HEK293 (cell line): ENCODE measurements around the gene CHCHD1.

Experiments
- CTCF ChIA-PET: fragments of 350-600 bp; formaldehyde crosslinking; extraction: SDS; loops from one replicate; lab custom pipeline; 2021; ENCODE audit warnings: antibody characterized with exemption; lab: Yijun Ruan, JAX
- POLR2A ChIA-PET: fragments of 300-600 bp; formaldehyde crosslinking; extraction: SDS; loops from one replicate; lab custom pipeline; 2020; ENCODE audit warnings: antibody characterized with exemption, inconsistent platforms; lab: Yijun Ruan, JAX
- H3K27ac ChIP-seq: fragments of 200-500 bp; sonication (Bioruptor generic); 2 replicates; pipeline ENCODE4 v1.5.1; 2014; ENCODE audit warnings: low read depth, low read length, control low read depth, inconsistent platforms; ENCODE audit errors: extremely low read depth
- H3K36me3 ChIP-seq, 2 experiments: fragments of 200-500 bp in 1 of 2; sonication (Bioruptor generic) in 1 of 2; 1 replicate in 1 of 2; 2 replicates in 1 of 2; pipeline ENCODE4 v1.5.1; 2014 to 2017; ENCODE audit warnings: inconsistent platforms in 2 of 2, low read length in 2 of 2; ENCODE audit not compliant: control insufficient read depth in 2 of 2, insufficient read depth in 1 of 2
- H3K4me1 ChIP-seq: fragments of 200-500 bp; sonication (Bioruptor generic); 2 replicates; pipeline ENCODE4 v1.5.1; 2014; ENCODE audit warnings: mild to moderate bottlenecking, low read length, inconsistent platforms; ENCODE audit not compliant: control insufficient read depth, insufficient read depth
- H3K4me3 ChIP-seq: 2 replicates; pipeline ENCODE4 v1.5.1; 2011; ENCODE audit warnings: low read depth, mild to moderate bottlenecking, control low read depth, low read length, moderate library complexity
- H3K9me3 ChIP-seq: fragments of 200-500 bp; sonication (Bioruptor generic); 2 replicates; pipeline ENCODE4 v1.5.1; 2014; ENCODE audit warnings: low read depth, low read length, inconsistent platforms; ENCODE audit not compliant: control insufficient read depth, insufficient read depth
- ZFP69B ChIP-seq: fragments of 450-650 bp; formaldehyde crosslinking; IDR thresholded peaks from 2 replicates; pipeline ENCODE4 v1.5.1; 2016; ENCODE audit warnings: missing biosample characterization, missing genetic modification characterization
- ZNF184 ChIP-seq: fragments of 450-650 bp; IDR thresholded peaks from 2 replicates; pipeline ENCODE4 v1.5.1; 2018; ENCODE audit warnings: missing biosample characterization, mild to moderate bottlenecking, missing genetic modification characterization
- ZNF335 ChIP-seq: fragments of 450-650 bp; formaldehyde crosslinking; conservative IDR thresholded peaks from 2 replicates; pipeline ENCODE4 v1.5.1; 2016; ENCODE audit warnings: missing biosample characterization, missing genetic modification characterization
- ZNF48 ChIP-seq: fragments of 450-650 bp; formaldehyde crosslinking; IDR thresholded peaks from 2 replicates; pipeline ENCODE4 v1.5.1; 2016; ENCODE audit warnings: missing biosample characterization, missing genetic modification characterization
- ZNF544 ChIP-seq: fragments of 450-650 bp; formaldehyde crosslinking; IDR thresholded peaks from 2 replicates; pipeline ENCODE4 v1.5.0; 2017; ENCODE audit warnings: missing biosample characterization, missing genetic modification characterization
- ZNF624 ChIP-seq: fragments of 450-650 bp; formaldehyde crosslinking; IDR thresholded peaks from 2 replicates; pipeline ENCODE4 v1.5.1; 2017; ENCODE audit warnings: missing biosample characterization, missing genetic modification characterization
- ZNF677 ChIP-seq: fragments of 450-650 bp; IDR thresholded peaks from 2 replicates; pipeline ENCODE4 v1.5.0; 2018; ENCODE audit warnings: missing biosample characterization, mild to moderate bottlenecking, missing genetic modification characterization, moderate library complexity
- ZNF76 ChIP-seq: fragments of 450-650 bp; formaldehyde crosslinking; IDR thresholded peaks from 2 replicates; pipeline ENCODE4; 2016; ENCODE audit warnings: low read depth, missing biosample characterization, missing genetic modification characterization, borderline replicate concordance
- ZSCAN30 ChIP-seq: fragments of 450-650 bp; IDR thresholded peaks from 2 replicates; pipeline ENCODE4 v1.5.1; 2018; ENCODE audit warnings: missing biosample characterization, mild to moderate bottlenecking, missing genetic modification characterization, moderate library complexity
- ZXDB ChIP-seq: fragments of 450-650 bp; formaldehyde crosslinking; IDR thresholded peaks from 2 replicates; pipeline ENCODE4 v1.5.1; 2016; ENCODE audit warnings: missing biosample characterization, missing genetic modification characterization
- TF ChIP-seq, protein P1 (sequence below): sonication (generic); formaldehyde crosslinking; IDR thresholded peaks from 2 replicates; pipeline ENCODE4 v1.8.1; 2022; ENCODE audit warnings: mild to moderate bottlenecking, moderate library complexity, missing genetic modification reagents
- TF ChIP-seq, protein P2 (sequence below): fragments of 450-650 bp; formaldehyde crosslinking; IDR thresholded peaks from 2 replicates; pipeline ENCODE4 v1.5.1; 2016; ENCODE audit warnings: missing biosample characterization, missing genetic modification characterization
- TF ChIP-seq, protein P3 (sequence below): fragments of 450-650 bp; formaldehyde crosslinking; IDR thresholded peaks from 2 replicates; pipeline ENCODE4 v1.5.1; 2017; ENCODE audit warnings: missing biosample characterization, missing genetic modification characterization
- TF ChIP-seq, protein P4 (sequence below): fragments of 450-650 bp; formaldehyde crosslinking; IDR thresholded peaks from 2 replicates; pipeline ENCODE4 v1.5.1; 2016; ENCODE audit warnings: missing biosample characterization, missing genetic modification characterization
- TF ChIP-seq, protein P5 (sequence below): fragments of 450-650 bp; formaldehyde crosslinking; IDR thresholded peaks from 2 replicates; pipeline ENCODE4 v1.5.1; 2016; ENCODE audit warnings: missing biosample characterization, missing genetic modification characterization
- TF ChIP-seq, protein P6 (sequence below): fragments of 450-650 bp; formaldehyde crosslinking; IDR thresholded peaks from 2 replicates; pipeline ENCODE4; 2016; ENCODE audit warnings: missing biosample characterization, missing genetic modification characterization

CHCHD1 gene

DNA sequence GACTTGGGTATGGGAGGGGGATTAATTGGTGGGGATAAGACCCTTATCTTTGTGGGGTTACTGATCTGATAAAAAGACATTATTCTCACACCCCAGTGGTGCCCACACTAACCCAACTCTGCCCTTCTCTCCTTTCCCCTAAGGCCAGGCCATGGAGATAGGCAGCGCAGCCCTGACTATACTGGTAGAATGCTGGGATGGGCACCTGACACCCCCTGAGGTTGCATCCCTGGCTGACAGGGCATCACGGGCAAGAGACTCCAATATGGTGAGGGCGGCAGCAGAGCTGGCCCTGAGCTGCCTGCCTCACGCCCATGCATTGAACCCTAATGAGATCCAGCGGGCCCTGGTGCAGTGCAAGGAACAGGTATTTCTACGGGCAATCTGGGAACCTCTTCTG lies 16.2 kb downstream of the CHCHD1 start (continued):
- TF ChIP-seq ZFP69B (tag by site-specific recombination) (no peak), ZNF624 (no peak)
- TF ChIP-seq, protein P1, sequence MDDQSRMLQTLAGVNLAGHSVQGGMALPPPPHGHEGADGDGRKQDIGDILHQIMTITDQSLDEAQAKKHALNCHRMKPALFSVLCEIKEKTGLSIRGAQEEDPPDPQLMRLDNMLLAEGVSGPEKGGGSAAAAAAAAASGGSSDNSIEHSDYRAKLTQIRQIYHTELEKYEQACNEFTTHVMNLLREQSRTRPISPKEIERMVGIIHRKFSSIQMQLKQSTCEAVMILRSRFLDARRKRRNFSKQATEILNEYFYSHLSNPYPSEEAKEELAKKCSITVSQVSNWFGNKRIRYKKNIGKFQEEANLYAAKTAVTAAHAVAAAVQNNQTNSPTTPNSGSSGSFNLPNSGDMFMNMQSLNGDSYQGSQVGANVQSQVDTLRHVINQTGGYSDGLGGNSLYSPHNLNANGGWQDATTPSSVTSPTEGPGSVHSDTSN (CRISPR knock-in tag), result no peak
- TF ChIP-seq, protein P2, sequence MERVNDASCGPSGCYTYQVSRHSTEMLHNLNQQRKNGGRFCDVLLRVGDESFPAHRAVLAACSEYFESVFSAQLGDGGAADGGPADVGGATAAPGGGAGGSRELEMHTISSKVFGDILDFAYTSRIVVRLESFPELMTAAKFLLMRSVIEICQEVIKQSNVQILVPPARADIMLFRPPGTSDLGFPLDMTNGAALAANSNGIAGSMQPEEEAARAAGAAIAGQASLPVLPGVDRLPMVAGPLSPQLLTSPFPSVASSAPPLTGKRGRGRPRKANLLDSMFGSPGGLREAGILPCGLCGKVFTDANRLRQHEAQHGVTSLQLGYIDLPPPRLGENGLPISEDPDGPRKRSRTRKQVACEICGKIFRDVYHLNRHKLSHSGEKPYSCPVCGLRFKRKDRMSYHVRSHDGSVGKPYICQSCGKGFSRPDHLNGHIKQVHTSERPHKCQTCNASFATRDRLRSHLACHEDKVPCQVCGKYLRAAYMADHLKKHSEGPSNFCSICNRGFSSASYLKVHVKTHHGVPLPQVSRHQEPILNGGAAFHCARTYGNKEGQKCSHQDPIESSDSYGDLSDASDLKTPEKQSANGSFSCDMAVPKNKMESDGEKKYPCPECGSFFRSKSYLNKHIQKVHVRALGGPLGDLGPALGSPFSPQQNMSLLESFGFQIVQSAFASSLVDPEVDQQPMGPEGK (tag by site-specific recombination), result no peak
- TF ChIP-seq, protein P3, sequence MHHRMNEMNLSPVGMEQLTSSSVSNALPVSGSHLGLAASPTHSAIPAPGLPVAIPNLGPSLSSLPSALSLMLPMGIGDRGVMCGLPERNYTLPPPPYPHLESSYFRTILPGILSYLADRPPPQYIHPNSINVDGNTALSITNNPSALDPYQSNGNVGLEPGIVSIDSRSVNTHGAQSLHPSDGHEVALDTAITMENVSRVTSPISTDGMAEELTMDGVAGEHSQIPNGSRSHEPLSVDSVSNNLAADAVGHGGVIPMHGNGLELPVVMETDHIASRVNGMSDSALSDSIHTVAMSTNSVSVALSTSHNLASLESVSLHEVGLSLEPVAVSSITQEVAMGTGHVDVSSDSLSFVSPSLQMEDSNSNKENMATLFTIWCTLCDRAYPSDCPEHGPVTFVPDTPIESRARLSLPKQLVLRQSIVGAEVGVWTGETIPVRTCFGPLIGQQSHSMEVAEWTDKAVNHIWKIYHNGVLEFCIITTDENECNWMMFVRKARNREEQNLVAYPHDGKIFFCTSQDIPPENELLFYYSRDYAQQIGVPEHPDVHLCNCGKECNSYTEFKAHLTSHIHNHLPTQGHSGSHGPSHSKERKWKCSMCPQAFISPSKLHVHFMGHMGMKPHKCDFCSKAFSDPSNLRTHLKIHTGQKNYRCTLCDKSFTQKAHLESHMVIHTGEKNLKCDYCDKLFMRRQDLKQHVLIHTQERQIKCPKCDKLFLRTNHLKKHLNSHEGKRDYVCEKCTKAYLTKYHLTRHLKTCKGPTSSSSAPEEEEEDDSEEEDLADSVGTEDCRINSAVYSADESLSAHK (tag by site-specific recombination), result no peak

DNA sequence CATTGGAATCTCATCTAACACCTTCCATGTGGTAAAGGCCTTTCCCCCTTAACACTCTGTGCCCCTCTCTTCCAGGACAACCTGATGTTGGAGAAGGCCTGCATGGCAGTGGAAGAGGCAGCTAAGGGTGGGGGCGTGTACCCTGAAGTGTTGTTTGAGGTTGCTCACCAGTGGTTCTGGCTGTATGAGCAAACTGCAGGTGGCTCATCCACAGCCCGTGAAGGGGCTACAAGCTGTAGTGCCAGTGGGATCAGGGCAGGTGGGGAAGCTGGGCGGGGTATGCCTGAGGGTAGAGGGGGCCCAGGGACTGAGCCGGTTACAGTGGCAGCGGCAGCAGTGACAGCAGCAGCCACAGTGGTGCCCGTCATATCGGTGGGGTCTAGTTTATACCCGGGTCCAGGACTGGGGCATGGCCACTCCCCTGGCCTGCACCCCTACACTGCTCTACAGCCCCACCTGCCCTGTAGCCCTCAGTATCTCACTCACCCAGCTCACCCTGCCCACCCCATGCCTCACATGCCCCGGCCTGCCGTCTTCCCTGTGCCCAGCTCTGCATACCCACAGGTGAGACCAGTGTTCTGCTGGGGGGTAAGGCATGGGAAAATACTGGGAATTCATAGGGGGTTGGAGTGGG lies 17.2 kb downstream of the CHCHD1 start:
- ChIA-PET CTCF (no interaction called here), POLR2A (interaction anchor here (1.4 to 2.6 kb wide), 4 partner anchors 11 to 17 kb away, joined by 3 to 15 read pairs (median 6); partner anchors contain the start of genes CHCHD1 and ZSWIM8)

DNA sequence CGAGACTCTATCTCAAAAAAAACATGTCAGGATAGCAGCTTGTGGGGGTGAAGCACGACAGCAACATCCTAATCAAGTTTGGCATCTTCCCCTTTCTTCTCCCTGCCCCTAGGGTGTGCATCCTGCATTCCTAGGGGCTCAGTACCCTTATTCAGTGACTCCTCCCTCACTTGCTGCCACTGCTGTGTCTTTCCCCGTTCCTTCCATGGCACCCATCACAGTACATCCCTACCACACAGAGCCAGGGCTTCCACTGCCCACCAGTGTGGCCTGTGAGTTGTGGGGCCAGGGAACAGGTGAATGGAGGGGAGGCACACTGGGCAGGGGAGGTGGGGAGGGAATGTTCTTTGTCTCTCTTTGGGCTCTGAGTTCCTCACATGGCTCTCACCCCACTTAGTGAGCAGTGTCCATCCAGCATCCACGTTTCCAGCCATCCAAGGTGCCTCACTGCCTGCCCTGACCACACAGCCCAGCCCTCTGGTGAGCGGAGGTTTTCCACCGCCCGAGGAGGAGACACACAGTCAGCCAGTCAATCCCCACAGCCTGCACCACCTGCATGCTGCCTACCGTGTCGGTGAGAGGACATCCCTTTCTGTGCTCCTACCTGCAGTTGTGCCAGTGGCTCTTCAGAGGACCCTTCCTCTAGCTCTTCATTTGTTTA lies 18.2 kb downstream of the CHCHD1 start:
- Histone ChIP-seq H3K4me1 (no peaks in the 10 kb centered on the region), H3K27ac (no peak overlapping the region), H3K4me3 (no peak overlapping the region), H3K36me3 (peaks cover 28 to 96% of the 10 kb centered on the region in 2 experiments), H3K9me3 (no peaks in the 10 kb centered on the region)
- ChIA-PET POLR2A (interaction anchor here (1.7 to 2.6 kb wide), 2 partner anchors 10 to 14 kb away, joined by 9 to 15 read pairs; partner anchors contain the start of gene ZSWIM8), CTCF (no interaction called here)
- TF ChIP-seq ZNF76 (no peak), ZNF677 (no peak), ZSCAN30 (no peak), ZXDB (tag by site-specific recombination) (no peak), ZNF544 (tag by site-specific recombination) (no peak), ZNF184 (tag by site-specific recombination) (no peak)
- TF ChIP-seq, protein P4, sequence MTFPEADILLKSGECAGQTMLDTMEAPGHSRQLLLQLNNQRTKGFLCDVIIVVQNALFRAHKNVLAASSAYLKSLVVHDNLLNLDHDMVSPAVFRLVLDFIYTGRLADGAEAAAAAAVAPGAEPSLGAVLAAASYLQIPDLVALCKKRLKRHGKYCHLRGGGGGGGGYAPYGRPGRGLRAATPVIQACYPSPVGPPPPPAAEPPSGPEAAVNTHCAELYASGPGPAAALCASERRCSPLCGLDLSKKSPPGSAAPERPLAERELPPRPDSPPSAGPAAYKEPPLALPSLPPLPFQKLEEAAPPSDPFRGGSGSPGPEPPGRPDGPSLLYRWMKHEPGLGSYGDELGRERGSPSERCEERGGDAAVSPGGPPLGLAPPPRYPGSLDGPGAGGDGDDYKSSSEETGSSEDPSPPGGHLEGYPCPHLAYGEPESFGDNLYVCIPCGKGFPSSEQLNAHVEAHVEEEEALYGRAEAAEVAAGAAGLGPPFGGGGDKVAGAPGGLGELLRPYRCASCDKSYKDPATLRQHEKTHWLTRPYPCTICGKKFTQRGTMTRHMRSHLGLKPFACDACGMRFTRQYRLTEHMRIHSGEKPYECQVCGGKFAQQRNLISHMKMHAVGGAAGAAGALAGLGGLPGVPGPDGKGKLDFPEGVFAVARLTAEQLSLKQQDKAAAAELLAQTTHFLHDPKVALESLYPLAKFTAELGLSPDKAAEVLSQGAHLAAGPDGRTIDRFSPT (tag by site-specific recombination), result no peak
- TF ChIP-seq, protein P5, sequence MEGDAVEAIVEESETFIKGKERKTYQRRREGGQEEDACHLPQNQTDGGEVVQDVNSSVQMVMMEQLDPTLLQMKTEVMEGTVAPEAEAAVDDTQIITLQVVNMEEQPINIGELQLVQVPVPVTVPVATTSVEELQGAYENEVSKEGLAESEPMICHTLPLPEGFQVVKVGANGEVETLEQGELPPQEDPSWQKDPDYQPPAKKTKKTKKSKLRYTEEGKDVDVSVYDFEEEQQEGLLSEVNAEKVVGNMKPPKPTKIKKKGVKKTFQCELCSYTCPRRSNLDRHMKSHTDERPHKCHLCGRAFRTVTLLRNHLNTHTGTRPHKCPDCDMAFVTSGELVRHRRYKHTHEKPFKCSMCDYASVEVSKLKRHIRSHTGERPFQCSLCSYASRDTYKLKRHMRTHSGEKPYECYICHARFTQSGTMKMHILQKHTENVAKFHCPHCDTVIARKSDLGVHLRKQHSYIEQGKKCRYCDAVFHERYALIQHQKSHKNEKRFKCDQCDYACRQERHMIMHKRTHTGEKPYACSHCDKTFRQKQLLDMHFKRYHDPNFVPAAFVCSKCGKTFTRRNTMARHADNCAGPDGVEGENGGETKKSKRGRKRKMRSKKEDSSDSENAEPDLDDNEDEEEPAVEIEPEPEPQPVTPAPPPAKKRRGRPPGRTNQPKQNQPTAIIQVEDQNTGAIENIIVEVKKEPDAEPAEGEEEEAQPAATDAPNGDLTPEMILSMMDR (tag by site-specific recombination), result no peak

More for the DNA sequence above, 17.2 kb downstream of the CHCHD1 start:
- Histone ChIP-seq H3K36me3 (peaks cover 25 to 98% of the 10 kb centered on the region in 2 experiments), H3K4me1 (no peaks in the 10 kb centered on the region), H3K27ac (no peak overlapping the region), H3K4me3 (no peak overlapping the region), H3K9me3 (no peaks in the 10 kb centered on the region)
- no peak for TF ChIP-seq ZNF48 (tag by site-specific recombination)
- TF ChIP-seq, protein P6, sequence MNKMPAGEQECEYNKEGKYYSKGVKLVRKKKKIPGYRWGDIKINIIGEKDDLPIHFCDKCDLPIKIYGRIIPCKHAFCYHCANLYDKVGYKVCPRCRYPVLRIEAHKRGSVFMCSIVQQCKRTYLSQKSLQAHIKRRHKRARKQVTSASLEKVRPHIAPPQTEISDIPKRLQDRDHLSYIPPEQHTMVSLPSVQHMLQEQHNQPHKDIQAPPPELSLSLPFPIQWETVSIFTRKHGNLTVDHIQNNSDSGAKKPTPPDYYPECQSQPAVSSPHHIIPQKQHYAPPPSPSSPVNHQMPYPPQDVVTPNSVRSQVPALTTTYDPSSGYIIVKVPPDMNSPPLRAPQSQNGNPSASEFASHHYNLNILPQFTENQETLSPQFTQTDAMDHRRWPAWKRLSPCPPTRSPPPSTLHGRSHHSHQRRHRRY (tag by site-specific recombination), result no peak
- 0 out of 2 replicates have a peak, but pooled peaks have one; percentile 9 for TF ChIP-seq ZNF335 (tag by site-specific recombination)
- TF ChIP-seq, protein P4 (tag by site-specific recombination), result 0 out of 2 replicates have a peak, but pooled peaks have one; percentile 29
